ENCODE data around the gene RPS21. TPM values are rescaled to one million over a fixed set of nuclear protein-coding genes. Genes with fewer than 3 reads are reported as not detected.

RPS21 gene
- total RNA-seq, 1 donor from 2014 or later = 2,109 TPM

GRCh38 chr20:62357681-62358080 is 29.2 kb upstream of the RPS21 start:
- Mint-ChIP-seq H3K36me3 (ENCODE audit: low read depth) (no peaks in the 10 kb centered on the region), H3K27me3 (no peaks in the 10 kb centered on the region), H3K9me3 (no peaks in the 10 kb centered on the region), H3K4me3 (no peak overlapping the region), H3K4me1 (no peaks in the 10 kb centered on the region), H3K27ac (no peak overlapping the region)
- intact Hi-C loops (cut with micrococcal nuclease) = no loop called here
- no peak for DNase-seq

- Mint-ChIP-seq H3K27ac (no peak overlapping the region), H3K4me1 (no peaks in the 10 kb centered on the region), H3K9me3 (no peaks in the 10 kb centered on the region), H3K27me3 (no peaks in the 10 kb centered on the region), H3K4me3 (no peak overlapping the region), H3K36me3 (ENCODE audit: low read depth) (no peaks in the 10 kb centered on the region)
- intact Hi-C loops (cut with micrococcal nuclease) = no loop called here
- DNase-seq = no peak
These were observed 28.5 kb upstream of the RPS21 start for GRCh38 chr20:62358171-62359042.

GRCh38 chr20:62359043-62359490 is 27.8 kb upstream of the RPS21 start:
- Mint-ChIP-seq H3K36me3 (ENCODE audit: low read depth) (no peaks in the 10 kb centered on the region), H3K27ac (no peak overlapping the region), H3K27me3 (no peaks in the 10 kb centered on the region), H3K4me1 (no peaks in the 10 kb centered on the region), H3K9me3 (no peaks in the 10 kb centered on the region), H3K4me3 (no peak overlapping the region)
- DNase-seq = no peak
- intact Hi-C loops (cut with micrococcal nuclease) = no loop called here

- Mint-ChIP-seq H3K4me1 (no peaks in the 10 kb centered on the region), H3K9me3 (no peaks in the 10 kb centered on the region), H3K36me3 (ENCODE audit: low read depth) (no peaks in the 10 kb centered on the region), H3K4me3 (no peak overlapping the region), H3K27ac (no peak overlapping the region), H3K27me3 (no peaks in the 10 kb centered on the region)
- intact Hi-C loops (cut with micrococcal nuclease) = no loop called here
- DNase-seq = no peak
These were observed 27.3 kb upstream of the RPS21 start for GRCh38 chr20:62359491-62360121.

- Mint-ChIP-seq H3K9me3 (no peaks in the 10 kb centered on the region), H3K4me1 (no peaks in the 10 kb centered on the region), H3K4me3 (no peak overlapping the region), H3K27ac (no peak overlapping the region), H3K36me3 (ENCODE audit: low read depth) (no peaks in the 10 kb centered on the region), H3K27me3 (peaks cover 9% of the 10 kb centered on the region)
- DNase-seq = no peak
- intact Hi-C loops (cut with micrococcal nuclease) = no loop called here
These were observed 25.8 kb upstream of the RPS21 start for GRCh38 chr20:62360854-62361798.

- Mint-ChIP-seq H3K36me3 (ENCODE audit: low read depth) (no peaks in the 10 kb centered on the region), H3K4me3 (no peak overlapping the region), H3K9me3 (no peaks in the 10 kb centered on the region), H3K4me1 (no peaks in the 10 kb centered on the region), H3K27me3 (peaks cover 9% of the 10 kb centered on the region), H3K27ac (no peak overlapping the region)
- intact Hi-C loops (cut with micrococcal nuclease) = no loop called here
- DNase-seq = no peak
These were observed 24.9 kb upstream of the RPS21 start for GRCh38 chr20:62361799-62362589.

- DNase-seq = no peak
- intact Hi-C loops (cut with micrococcal nuclease) = no loop called here
- H3K4me1 Mint-ChIP-seq = no peaks in the 10 kb centered on the region
- peaks cover 10% of the 10 kb centered on the region for H3K27me3 Mint-ChIP-seq
- H3K36me3 Mint-ChIP-seq (ENCODE audit: low read depth) = no peaks in the 10 kb centered on the region
- no peaks in the 10 kb centered on the region for H3K9me3 Mint-ChIP-seq
- H3K27ac Mint-ChIP-seq = no peak overlapping the region
- no peak overlapping the region for H3K4me3 Mint-ChIP-seq
These were observed 24.3 kb upstream of the RPS21 start for GRCh38 chr20:62362590-62362940.

- Mint-ChIP-seq H3K4me1 (no peaks in the 10 kb centered on the region), H3K36me3 (ENCODE audit: low read depth) (no peaks in the 10 kb centered on the region), H3K27ac (no peak overlapping the region), H3K27me3 (peaks cover 13% of the 10 kb centered on the region), H3K4me3 (no peak overlapping the region), H3K9me3 (no peaks in the 10 kb centered on the region)
- intact Hi-C loops (cut with micrococcal nuclease) = no loop called here
- no peak for DNase-seq
These were observed 23.6 kb upstream of the RPS21 start for GRCh38 chr20:62362991-62363919.

GRCh38 chr20:62363920-62364851 is 22.7 kb upstream of the RPS21 start:
- Mint-ChIP-seq H3K4me1 (no peaks in the 10 kb centered on the region), H3K27ac (no peak overlapping the region), H3K4me3 (no peak overlapping the region), H3K27me3 (peaks cover 21% of the 10 kb centered on the region), H3K36me3 (ENCODE audit: low read depth) (no peaks in the 10 kb centered on the region), H3K9me3 (no peaks in the 10 kb centered on the region)
- intact Hi-C loops (cut with micrococcal nuclease) = no loop called here
- DNase-seq = no peak

- Mint-ChIP-seq H3K27ac (no peak overlapping the region), H3K36me3 (ENCODE audit: low read depth) (no peaks in the 10 kb centered on the region), H3K9me3 (no peaks in the 10 kb centered on the region), H3K4me3 (no peak overlapping the region), H3K4me1 (peaks cover 3% of the 10 kb centered on the region), H3K27me3 (peaks cover 25% of the 10 kb centered on the region)
- intact Hi-C loops (cut with micrococcal nuclease) = loop anchor here (5.0 kb wide), 1 partner anchor 63 kb away; the partner anchor contains the start of gene ADRM1
- no peak for DNase-seq
These were observed 21.8 kb upstream of the RPS21 start for GRCh38 chr20:62364911-62365736.

- Mint-ChIP-seq H3K4me3 (no peak overlapping the region), H3K27me3 (peaks cover 25% of the 10 kb centered on the region), H3K9me3 (no peaks in the 10 kb centered on the region), H3K4me1 (peaks cover 3% of the 10 kb centered on the region), H3K27ac (no peak overlapping the region), H3K36me3 (ENCODE audit: low read depth) (no peaks in the 10 kb centered on the region)
- no peak for DNase-seq
- intact Hi-C loops (cut with micrococcal nuclease) = loop anchor here (5.0 kb wide), 1 partner anchor 64 kb away; the partner anchor contains the start of gene ADRM1
These were observed 21.0 kb upstream of the RPS21 start for GRCh38 chr20:62365814-62366369.

Data from activated CD4-positive, alpha-beta T cell treated with anti-CD3 and anti-CD28 coated beads, Interleukin-2, amount 10 ng/mL, durations not matched to agents 24 days and 14 days (primary cell).